ENCODE data around the gene RNF213. TPM values are rescaled to one million over a fixed set of nuclear protein-coding genes. Genes with fewer than 3 reads are reported as not detected.

Gene RNF213
- total and polyA plus RNA-seq, 2 of the 8 experiments (the other 6 are each of a cell fraction or from before 2014, with no cell fraction given), result 33.8 to 62.8 TPM

- no peak for TF ChIP-seq HDAC6 (IDR thresholded peaks at IDR 0.05; ENCODE audit: low read depth, low read length)
- no peak for TF ChIP-seq CEBPB (IDR thresholded peaks at IDR 0.05; ENCODE audit: low read depth, low read length)
- no peak for TF ChIP-seq CHD1 (IDR thresholded peaks at IDR 0.05; ENCODE audit: low read depth, low read length)
Observed at GRCh38 chr17:80296221-80296620, 35.6 kb downstream of the RNF213 start (continued).

Data from H1 (cell line).